H1 (cell line): ENCODE results near the gene ZBTB42. TPM values are rescaled to one million over a fixed set of nuclear protein-coding genes. Genes with fewer than 3 reads are reported as not detected.

ENCODE experiments used
- polyA plus RNA-seq, 7 experiments: library from polyadenylated mRNA; depleted of rRNA in 3 of 7; stranded (reverse) in 5 of 7; unstranded in 2 of 7; fragments of >200 nt in 5 of 7; fragments of 200-250 nt in 2 of 7; gene quantifications; 1 replicate in 5 of 7; 2 replicates in 1 of 7; 4 replicates in 1 of 7; pipeline versions ENCODE4 v1.2.1 to v1.2.3, GENCODE V29; 2011 to 2013; ENCODE audit warnings: missing spikeins in 2 of 7, mixed read lengths in 2 of 7
- total RNA-seq: library from RNA; stranded (reverse); fragmentation: NEBNext Ultra II Directional; extraction: Animal tissue kit (Norgen Biotek cat#: 25700); gene quantifications from 2 replicates; pipeline ENCODE4 v1.2.1, GENCODE V29; 2021
- TF ChIP-seq, protein P1 (sequence below): IDR thresholded peaks from 2 replicates; pipeline ENCODE4 v1.6.1; 2012; ENCODE audit warnings: low read length, inconsistent platforms

The ZBTB42 gene
- total and polyA plus RNA-seq, 2 of the 8 experiments (the other 6 are each of a cell fraction or from before 2014, with no cell fraction given) = 2.8 to 3.1 TPM

GRCh38 chr14:104803912-104804410, 3.1 kb downstream of the ZBTB42 start (continued):
- TF ChIP-seq, protein P1, sequence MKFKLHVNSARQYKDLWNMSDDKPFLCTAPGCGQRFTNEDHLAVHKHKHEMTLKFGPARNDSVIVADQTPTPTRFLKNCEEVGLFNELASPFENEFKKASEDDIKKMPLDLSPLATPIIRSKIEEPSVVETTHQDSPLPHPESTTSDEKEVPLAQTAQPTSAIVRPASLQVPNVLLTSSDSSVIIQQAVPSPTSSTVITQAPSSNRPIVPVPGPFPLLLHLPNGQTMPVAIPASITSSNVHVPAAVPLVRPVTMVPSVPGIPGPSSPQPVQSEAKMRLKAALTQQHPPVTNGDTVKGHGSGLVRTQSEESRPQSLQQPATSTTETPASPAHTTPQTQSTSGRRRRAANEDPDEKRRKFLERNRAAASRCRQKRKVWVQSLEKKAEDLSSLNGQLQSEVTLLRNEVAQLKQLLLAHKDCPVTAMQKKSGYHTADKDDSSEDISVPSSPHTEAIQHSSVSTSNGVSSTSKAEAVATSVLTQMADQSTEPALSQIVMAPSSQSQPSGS = no peak
